ENCODE data around the gene SNN. TPM values are rescaled to one million over a fixed set of nuclear protein-coding genes. Genes with fewer than 3 reads are reported as not detected.

Gene SNN
- total and polyA plus RNA-seq, 2 of the 4 experiments (the other 2 are of a cell fraction): 10.0 to 13.0 TPM

DNA sequence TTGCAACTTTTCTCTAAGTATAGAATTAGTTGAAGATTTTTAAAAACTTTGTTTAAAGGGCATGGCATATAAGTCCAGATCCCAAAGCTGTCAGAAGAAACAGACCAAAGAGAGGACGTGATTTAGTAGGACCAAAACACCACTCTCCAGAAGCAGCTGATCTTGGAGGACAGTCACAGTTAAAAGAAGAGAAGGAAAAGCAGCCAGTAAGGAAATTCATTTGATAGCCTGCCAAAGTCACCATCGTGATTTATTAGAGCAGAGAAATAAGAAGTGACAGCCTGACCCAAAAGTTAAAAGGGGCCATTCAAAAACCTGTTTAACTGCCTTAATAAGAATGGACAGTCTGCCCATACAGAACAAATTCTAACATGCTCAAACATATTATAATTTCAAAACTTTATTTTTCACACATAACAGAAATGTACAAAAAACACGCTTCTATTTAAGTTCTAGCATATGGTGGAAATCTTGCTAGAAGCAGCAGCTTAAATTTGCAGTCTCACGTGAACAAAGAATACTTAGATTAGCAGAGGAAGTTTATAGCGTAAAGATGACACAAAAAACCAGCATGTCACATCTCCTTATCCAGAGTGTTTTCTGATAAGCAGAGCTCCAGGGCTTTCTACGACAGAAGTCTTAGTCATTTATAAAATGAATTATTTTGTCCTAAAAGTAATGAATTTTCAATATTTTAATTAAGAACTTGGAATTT is 37.2 kb downstream of the SNN start:
- H2AFZ ChIP-seq (replicated peaks; ENCODE audit: low read length, poor library complexity): no peak overlapping the region
- H2BK15ac ChIP-seq (ENCODE audit: low read depth, low read length): no peak overlapping the region
- H2BK120ac ChIP-seq (ENCODE audit: low read depth, low read length): no peak overlapping the region
- ChIA-PET CTCF (no interaction called here), POLR2A (ENCODE audit: unreplicated experiment) (no interaction called here)
- H3K18ac ChIP-seq (ENCODE audit: low read depth, low read length): no peak overlapping the region
- H3K4me2 ChIP-seq (ENCODE audit: low read depth, low read length): no peak overlapping the region
- H3K36me3 ChIP-seq (ENCODE audit: control insufficient read depth, insufficient read depth, low read length): peaks cover 6% of the 10 kb centered on the region
- ATAC-seq (ENCODE audit: low read depth) (no peak), DNase-seq (no peak)
- in situ Hi-C loops (cut with MboI; ENCODE audit: low sequenced_read_pairs) (no loop called here), intact Hi-C loops (cut with micrococcal nuclease) (no loop called here), dilution Hi-C loops (cut with HindIII; ENCODE audit: low sequenced_read_pairs, unreplicated experiment) (no loop called here)
- H3K14ac ChIP-seq (replicated peaks; ENCODE audit: low read depth, low read length): no peak overlapping the region
- BruUV-seq (replicated peaks): no TSS peak
- no peak overlapping the region for H2BK20ac ChIP-seq (ENCODE audit: low read depth, low read length)
- no peak overlapping the region for H3K23ac ChIP-seq (ENCODE audit: low read depth, low read length)
- H3K4me1 ChIP-seq (ENCODE audit: control insufficient read depth, insufficient read depth, low read length): peaks cover 7% of the 10 kb centered on the region
- no peak overlapping the region for H3K56ac ChIP-seq (ENCODE audit: extremely low read depth, insufficient read depth, low read length)
- no peak overlapping the region for H2AK5ac ChIP-seq (ENCODE audit: low read depth, low read length)
- no peak overlapping the region for H3K4me3 ChIP-seq (ENCODE audit: insufficient read depth, low read depth, low read length)
- H3K27ac ChIP-seq (ENCODE audit: insufficient read depth, low read length): no peak overlapping the region
- H4K5ac ChIP-seq (ENCODE audit: low read depth, low read length): no peak overlapping the region
- no peak overlapping the region for H3K4ac ChIP-seq (ENCODE audit: low read depth, low read length)
- TF ChIP-seq BHLHE40 (IDR thresholded peaks at IDR 0.05; ENCODE audit: low read depth, low read length) (no peak), RCOR1 (IDR thresholded peaks at IDR 0.05; ENCODE audit: insufficient replicate concordance, low read length) (no peak), MAFK (IDR thresholded peaks at IDR 0.05; ENCODE audit: low read depth, low read length) (no peak), RFX5 (IDR thresholded peaks at IDR 0.05; ENCODE audit: low read depth, low read length) (no peak), SMC3 (IDR thresholded peaks at IDR 0.05; ENCODE audit: low read depth, low read length) (no peak), CEBPB (IDR thresholded peaks at IDR 0.05; ENCODE audit: low read depth, low read length) (no peak), CTCF (conservative IDR thresholded peaks at IDR 0.05; ENCODE audit: low read depth, low read length) (no peak), MXI1 (IDR thresholded peaks at IDR 0.05; ENCODE audit: borderline replicate concordance, low read depth, low read length) (no peak), NFE2L2 (IDR thresholded peaks at IDR 0.05; ENCODE audit: low read depth, low read length) (no peak), FOS (IDR thresholded peaks at IDR 0.05; ENCODE audit: low read depth, low read length) (no peak), MAZ (IDR thresholded peaks at IDR 0.05; ENCODE audit: borderline replicate concordance, low read depth, low read length) (no peak), POLR2A (IDR thresholded peaks at IDR 0.05; ENCODE audit: low read depth, low read length) (no peak), CHD1 (IDR thresholded peaks at IDR 0.05; ENCODE audit: low read depth, low read length) (no peak), RAD21 (IDR thresholded peaks at IDR 0.05; ENCODE audit: low read length) (no peak)
- TF ChIP-seq, protein P1, sequence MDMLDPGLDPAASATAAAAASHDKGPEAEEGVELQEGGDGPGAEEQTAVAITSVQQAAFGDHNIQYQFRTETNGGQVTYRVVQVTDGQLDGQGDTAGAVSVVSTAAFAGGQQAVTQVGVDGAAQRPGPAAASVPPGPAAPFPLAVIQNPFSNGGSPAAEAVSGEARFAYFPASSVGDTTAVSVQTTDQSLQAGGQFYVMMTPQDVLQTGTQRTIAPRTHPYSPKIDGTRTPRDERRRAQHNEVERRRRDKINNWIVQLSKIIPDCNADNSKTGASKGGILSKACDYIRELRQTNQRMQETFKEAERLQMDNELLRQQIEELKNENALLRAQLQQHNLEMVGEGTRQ (IDR thresholded peaks at IDR 0.05; ENCODE audit: low read depth, low read length): no peak
- TF ChIP-seq, protein P2, sequence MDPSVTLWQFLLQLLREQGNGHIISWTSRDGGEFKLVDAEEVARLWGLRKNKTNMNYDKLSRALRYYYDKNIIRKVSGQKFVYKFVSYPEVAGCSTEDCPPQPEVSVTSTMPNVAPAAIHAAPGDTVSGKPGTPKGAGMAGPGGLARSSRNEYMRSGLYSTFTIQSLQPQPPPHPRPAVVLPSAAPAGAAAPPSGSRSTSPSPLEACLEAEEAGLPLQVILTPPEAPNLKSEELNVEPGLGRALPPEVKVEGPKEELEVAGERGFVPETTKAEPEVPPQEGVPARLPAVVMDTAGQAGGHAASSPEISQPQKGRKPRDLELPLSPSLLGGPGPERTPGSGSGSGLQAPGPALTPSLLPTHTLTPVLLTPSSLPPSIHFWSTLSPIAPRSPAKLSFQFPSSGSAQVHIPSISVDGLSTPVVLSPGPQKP (IDR thresholded peaks at IDR 0.05; ENCODE audit: borderline replicate concordance, low read depth, low read length): no peak
- 0 out of 4 replicates have a peak overlapping the region, but pooled peaks of 1 of the 2 experiments have one; percentile 32 for H4K8ac ChIP-seq (ENCODE audit: low read depth in 2 of 2, low read length in 2 of 2)
- H3K9ac ChIP-seq (ENCODE audit: low read depth, low read length): no peak overlapping the region
- H4K20me1 ChIP-seq (ENCODE audit: insufficient read depth, low read length): peaks cover 16% of the 10 kb centered on the region
- H3K79me1 ChIP-seq (ENCODE audit: low read depth in 1 of 2, low read length in 2 of 2): peaks cover 23 to 42% of the 10 kb centered on the region in 2 experiments
- WGBS, 2 experiments (ENCODE audit: extremely low coverage in 2 of 2, insufficient read length in 1 of 2): 100% methylated on average over 1 of the region's 6 CpGs; no CpG with 5 or more reads in 1 of the 2 experiments
- no peaks in the 10 kb centered on the region for H3K9me3 ChIP-seq (ENCODE audit: control insufficient read depth, insufficient read depth, low read length)
- no peak overlapping the region for H2BK5ac ChIP-seq (ENCODE audit: low read depth, low read length, poor library complexity, severe bottlenecking)
- no peak overlapping the region for H4K91ac ChIP-seq (ENCODE audit: insufficient read depth, low read depth, low read length)
- peaks cover 16% of the 10 kb centered on the region for H3K9me1 ChIP-seq (ENCODE audit: insufficient read depth, low read length)
- H2AK9ac ChIP-seq (replicated peaks; ENCODE audit: low read depth, low read length, poor library complexity): no peak overlapping the region
- H3K27me3 ChIP-seq (ENCODE audit: control insufficient read depth, insufficient read depth, low read length): no peaks in the 10 kb centered on the region
